GM19239 (cell line): Measurements from ENCODE around the gene MAPK9.

Source experiments
- DNase-seq: peaks from one replicate; pipeline ENCODE4 v3.0.0; 2011; ENCODE audit warnings: low spot score; ENCODE audit not compliant: insufficient read length
- FAIRE-seq: peaks from 2 replicates; lab custom pipeline; 2011; peaks lifted over from hg19 to GRCh38; lab: Jason Lieb, UNC

MAPK9 gene

GRCh38 chr5:180251141-180251540 lies 40.7 kb downstream of the MAPK9 start:
- DNase-seq = no peak
- no peak for FAIRE-seq

- no peak for FAIRE-seq
Measured at GRCh38 chr5:180250329-180250728, 41.6 kb downstream of the MAPK9 start.

GRCh38 chr5:180241600-180241999 lies 50.3 kb downstream of the MAPK9 start:
- DNase-seq (no peak), FAIRE-seq (no peak)

More at GRCh38 chr5:180250329-180250728, 41.6 kb downstream of the MAPK9 start:
- no peak for DNase-seq

- FAIRE-seq (no peak), DNase-seq (no peak)
Measured at GRCh38 chr5:180238631-180239030, 53.3 kb downstream of the MAPK9 start.

GRCh38 chr5:180235846-180236245 lies 56.0 kb downstream of the MAPK9 start:
- FAIRE-seq (no peak), DNase-seq (no peak)

- DNase-seq = no peak
- no peak for FAIRE-seq
Measured at GRCh38 chr5:180235077-180235476, 56.8 kb downstream of the MAPK9 start.

GRCh38 chr5:180234271-180234670 lies 57.6 kb downstream of the MAPK9 start:
- FAIRE-seq (no peak), DNase-seq (no peak)

GRCh38 chr5:180233729-180234128 lies 58.2 kb downstream of the MAPK9 start:
- DNase-seq (no peak), FAIRE-seq (no peak)

GRCh38 chr5:180230017-180230416 lies 61.9 kb downstream of the MAPK9 start:
- FAIRE-seq = no peak
- DNase-seq = no peak

- DNase-seq (no peak), FAIRE-seq (no peak)
Measured at GRCh38 chr5:180222056-180222455, 69.8 kb downstream of the MAPK9 start.

GRCh38 chr5:180217797-180218196 lies 74.1 kb downstream of the MAPK9 start:
- DNase-seq = no peak
- no peak for FAIRE-seq

GRCh38 chr5:180216646-180217171 lies 75.2 kb downstream of the MAPK9 start:
- DNase-seq (no peak), FAIRE-seq (no peak)

GRCh38 chr5:180215783-180216630 lies 75.9 kb downstream of the MAPK9 start:
- no peak for FAIRE-seq
- DNase-seq = no peak

- FAIRE-seq (no peak), DNase-seq (no peak)
Measured at GRCh38 chr5:180214870-180215770, 76.8 kb downstream of the MAPK9 start.

- DNase-seq (no peak), FAIRE-seq (no peak)
Measured at GRCh38 chr5:180213657-180214207, 78.2 kb downstream of the MAPK9 start.

- no peak for FAIRE-seq
- no peak for DNase-seq
Measured at GRCh38 chr5:180213256-180213600, 78.7 kb downstream of the MAPK9 start.

- FAIRE-seq (no peak), DNase-seq (no peak)
Measured at GRCh38 chr5:180212363-180213255, 79.3 kb downstream of the MAPK9 start.

GRCh38 chr5:180211761-180212035 lies 80.2 kb downstream of the MAPK9 start:
- DNase-seq (no peak), FAIRE-seq (no peak)

- no peak for DNase-seq
- FAIRE-seq = no peak
Measured at GRCh38 chr5:180210961-180211760, 80.7 kb downstream of the MAPK9 start.
